Neural progenitor cell (in vitro differentiated cells): ENCODE results near the gene SPIRE1. TPM values are rescaled to one million over a fixed set of nuclear protein-coding genes. Genes with fewer than 3 reads are reported as not detected.

Source experiments
- DNase-seq: peaks from one replicate; pipeline ENCODE4 v3.0.0-alpha.2; 2016; ENCODE audit warnings: low spot score
- H2AFZ ChIP-seq: fragments of 200-600 bp; sonication (generic); replicated peaks from 2 replicates; pipeline ENCODE4 v1.6.1; 2016; ENCODE audit warnings: antibody characterized with exemption
- H3F3A ChIP-seq: fragments of 200-600 bp; sonication (generic); 2 replicates; pipeline ENCODE4 v1.6.1; 2016; ENCODE audit warnings: antibody characterized with exemption, low read depth
- H3K27ac ChIP-seq: fragments of 200-600 bp; sonication (generic); 2 replicates; pipeline ENCODE4 v1.5.1; 2016; ENCODE audit warnings: mild to moderate bottlenecking
- H3K27me3 ChIP-seq: fragments of 200-600 bp; sonication (generic); 2 replicates; pipeline ENCODE4 v1.6.1; 2016; ENCODE audit warnings: mild to moderate bottlenecking, moderate library complexity
- H3K36me3 ChIP-seq: fragments of 200-600 bp; sonication (generic); 2 replicates; pipeline ENCODE4 v1.5.1; 2016
- H3K4me1 ChIP-seq: fragments of 200-600 bp; sonication (generic); 2 replicates; pipeline ENCODE4 v1.6.1; 2016; ENCODE audit warnings: mixed run types
- H3K4me2 ChIP-seq: fragments of 200-600 bp; sonication (generic); 2 replicates; pipeline ENCODE4 v1.6.1; 2016
- H3K4me3 ChIP-seq: fragments of 200-600 bp; sonication (generic); 2 replicates; pipeline ENCODE4 v1.5.1; 2016
- H3K79me2 ChIP-seq: fragments of 200-600 bp; sonication (generic); 2 replicates; pipeline ENCODE4 v1.6.1; 2016; ENCODE audit warnings: low read depth
- H3K9ac ChIP-seq: fragments of 200-600 bp; sonication (generic); 2 replicates; pipeline ENCODE4 v1.6.1; 2016
- H3K9me3 ChIP-seq: fragments of 200-600 bp; sonication (generic); 2 replicates; pipeline ENCODE4 v1.5.1; 2016; ENCODE audit warnings: low read depth
- H4K20me1 ChIP-seq: fragments of 200-600 bp; sonication (generic); 2 replicates; pipeline ENCODE4 v1.6.1; 2016; ENCODE audit warnings: low read depth
- H3K27ac Mint-ChIP-seq: 3 replicates; pipeline ENCODE4 v1.8.0; 2021; ENCODE audit warnings: mixed read lengths
- H3K27me3 Mint-ChIP-seq: 2 replicates; pipeline ENCODE4 v1.8.0; 2022; ENCODE audit warnings: low read depth, mild to moderate bottlenecking, inconsistent platforms, moderate library complexity, mixed read lengths; ENCODE audit not compliant: insufficient read depth
- H3K36me3 Mint-ChIP-seq: 3 replicates; pipeline ENCODE4 v1.8.0; 2021; ENCODE audit warnings: mixed read lengths
- H3K4me1 Mint-ChIP-seq: 3 replicates; pipeline ENCODE4 v1.8.0; 2021; ENCODE audit warnings: mixed read lengths
- H3K4me3 Mint-ChIP-seq: 3 replicates; pipeline ENCODE4 v1.8.0; 2021; ENCODE audit warnings: mild to moderate bottlenecking, moderate library complexity, mixed read lengths
- H3K9me3 Mint-ChIP-seq: 3 replicates; pipeline ENCODE4 v1.8.0; 2020; ENCODE audit warnings: mixed read lengths
- CTCF ChIP-seq: fragments of 200-600 bp; sonication (generic); IDR thresholded peaks from 2 replicates; pipeline ENCODE4 v1.5.1; 2017; ENCODE audit warnings: antibody characterized with exemption, mild to moderate bottlenecking
- EZH2 ChIP-seq: fragments of 200-600 bp; sonication (generic); IDR thresholded peaks from 2 replicates; pipeline ENCODE4 v1.6.1; 2017; ENCODE audit warnings: antibody characterized with exemption, mild to moderate bottlenecking, moderate library complexity
- EZH2phosphoT487 ChIP-seq: fragments of 200-600 bp; sonication (generic); IDR thresholded peaks from 2 replicates; pipeline ENCODE4 v1.6.1; 2017; ENCODE audit warnings: antibody characterized with exemption
- total RNA-seq: library from RNA; depleted of rRNA; stranded (reverse); fragments of >200 nt; gene quantifications from 2 replicates; pipeline ENCODE4 v1.2.3, GENCODE V29; 2015; ENCODE audit warnings: low replicate concordance

Gene SPIRE1
- total RNA-seq, 1 donor from 2014 or later = 18.4 TPM

- Histone ChIP-seq H3K36me3 (peaks cover 3% of the 10 kb centered on the region), H3K4me1 (no peaks in the 10 kb centered on the region), H3K27me3 (no peaks in the 10 kb centered on the region), H3K79me2 (no peaks in the 10 kb centered on the region), H3K27ac (no peak overlapping the region), H3K9me3 (no peaks in the 10 kb centered on the region), H4K20me1 (no peaks in the 10 kb centered on the region), H3K9ac (no peak overlapping the region), H3F3A (no peaks in the 10 kb centered on the region), H2AFZ (no peak overlapping the region), H3K4me3 (no peak overlapping the region), H3K4me2 (no peak overlapping the region)
- peaks cover 3% of the 10 kb centered on the region for H3K36me3 Mint-ChIP-seq
- no peak overlapping the region for H3K4me3 Mint-ChIP-seq
- TF ChIP-seq CTCF (no peak), EZH2phosphoT487 (no peak), EZH2 (no peak)
- H3K27me3 Mint-ChIP-seq = peaks cover 3% of the 10 kb centered on the region
- DNase-seq = no peak
- no peaks in the 10 kb centered on the region for H3K4me1 Mint-ChIP-seq
- H3K27ac Mint-ChIP-seq = no peak overlapping the region
- no peaks in the 10 kb centered on the region for H3K9me3 Mint-ChIP-seq
Observed at GRCh38 chr18:12426924-12427323, 231.0 kb downstream of the SPIRE1 start.

GRCh38 chr18:12424252-12424651 is 233.7 kb downstream of the SPIRE1 start:
- no peaks in the 10 kb centered on the region for H3K9me3 Mint-ChIP-seq

GRCh38 chr18:12423820-12424219 is 234.1 kb downstream of the SPIRE1 start:
- no peak for DNase-seq
- H3K4me3 Mint-ChIP-seq = no peak overlapping the region
- TF ChIP-seq CTCF (no peak), EZH2 (no peak), EZH2phosphoT487 (no peak)

More at GRCh38 chr18:12424252-12424651, 233.7 kb downstream of the SPIRE1 start:
- DNase-seq = no peak
- TF ChIP-seq CTCF (no peak), EZH2phosphoT487 (no peak), EZH2 (no peak)
- Histone ChIP-seq H3K27ac (no peak overlapping the region), H4K20me1 (no peaks in the 10 kb centered on the region), H3F3A (peaks cover 18% of the 10 kb centered on the region), H3K4me2 (no peak overlapping the region), H3K36me3 (peaks cover 3% of the 10 kb centered on the region), H3K27me3 (no peaks in the 10 kb centered on the region), H3K4me3 (no peak overlapping the region), H3K79me2 (no peaks in the 10 kb centered on the region), H3K4me1 (peaks cover 11% of the 10 kb centered on the region), H3K9me3 (no peaks in the 10 kb centered on the region), H2AFZ (no peak overlapping the region), H3K9ac (no peak overlapping the region)
- Mint-ChIP-seq H3K4me1 (peaks cover 11% of the 10 kb centered on the region), H3K4me3 (no peak overlapping the region), H3K27ac (no peak overlapping the region), H3K36me3 (peaks cover 5% of the 10 kb centered on the region), H3K27me3 (peaks cover 7% of the 10 kb centered on the region)

More at GRCh38 chr18:12423820-12424219, 234.1 kb downstream of the SPIRE1 start:
- Histone ChIP-seq H3K27ac (no peak overlapping the region), H3F3A (peaks cover 19% of the 10 kb centered on the region), H4K20me1 (no peaks in the 10 kb centered on the region), H3K4me2 (no peak overlapping the region), H3K9ac (no peak overlapping the region), H2AFZ (no peak overlapping the region), H3K9me3 (no peaks in the 10 kb centered on the region), H3K4me3 (no peak overlapping the region), H3K79me2 (no peaks in the 10 kb centered on the region), H3K4me1 (peaks cover 11% of the 10 kb centered on the region), H3K27me3 (no peaks in the 10 kb centered on the region), H3K36me3 (peaks cover 3% of the 10 kb centered on the region)
- Mint-ChIP-seq H3K4me1 (peaks cover 11% of the 10 kb centered on the region), H3K36me3 (peaks cover 5% of the 10 kb centered on the region), H3K27me3 (peaks cover 7% of the 10 kb centered on the region), H3K27ac (no peak overlapping the region), H3K9me3 (no peaks in the 10 kb centered on the region)
